K562 (cell line): ENCODE measurements around the gene BIRC5. TPM values are rescaled to one million over a fixed set of nuclear protein-coding genes. Genes with fewer than 3 reads are reported as not detected.
A peak's percentile ranks its signal among the peaks of the same experiment; 100 is the strongest.

Experiments used
- ASH1L ChIP-seq: fragments of 450-650 bp; IDR thresholded peaks from 2 replicates; pipeline ENCODE4 v1.6.1; 2018; ENCODE audit warnings: borderline replicate concordance, mild to moderate bottlenecking, low read depth; ENCODE audit not compliant: partially characterized antibody
- BACH1 ChIP-seq: fragments of 200-800 bp; sonication (Bioruptor generic); IDR thresholded peaks from 2 replicates; pipeline ENCODE4 v1.6.1; 2016; ENCODE audit warnings: missing genetic modification characterization, missing compliant biosample characterization
- BHLHE40 ChIP-seq: IDR thresholded peaks from 2 replicates; pipeline ENCODE4 v1.6.1; 2011; ENCODE audit warnings: low read length, improper control_type of control experiment
- CHD7 ChIP-seq: fragments of 200-600 bp; sonication (generic); IDR thresholded peaks from one replicate; pipeline ENCODE4 v1.6.1; 2012; ENCODE audit warnings: mild to moderate bottlenecking, low read depth, low read length, inconsistent platforms
- CLOCK ChIP-seq: fragments of 250-450 bp; sonication (Bioruptor Pico); IDR thresholded peaks from 2 replicates; pipeline ENCODE4 v1.4.0; 2020; ENCODE audit warnings: mild to moderate bottlenecking, moderate library complexity, borderline replicate concordance
- CREM ChIP-seq: IDR thresholded peaks from 2 replicates; pipeline ENCODE4 v1.6.1; 2014; ENCODE audit warnings: antibody characterized with exemption, low read depth
- POLR2A ChIP-seq: fragments of 450-650 bp; conservative IDR thresholded peaks from 2 replicates; pipeline ENCODE4 v1.6.1; 2016
- RCOR1 ChIP-seq, 2 experiments: IDR thresholded peaks; 2 replicates each; pipeline ENCODE4 v1.6.1; 2012; ENCODE audit warnings: low read depth in 2 of 2, low read length in 2 of 2, borderline replicate concordance in 1 of 2, improper control_type of control experiment in 1 of 2
- ZBTB43 ChIP-seq: sonication (generic); formaldehyde crosslinking; IDR thresholded peaks from 2 replicates; pipeline ENCODE4 v1.8.0; 2023; ENCODE audit warnings: mild to moderate bottlenecking, missing genetic modification reagents
- ZNF143 ChIP-seq: sonication (generic); formaldehyde crosslinking; IDR thresholded peaks from 2 replicates; pipeline ENCODE4 v1.9.0; 2022; ENCODE audit warnings: mild to moderate bottlenecking, missing genetic modification reagents
- ZNF175 ChIP-seq: fragments of 200-800 bp; sonication (Bioruptor generic); IDR thresholded peaks from 2 replicates; pipeline ENCODE4 v1.6.1; 2016; ENCODE audit warnings: low read depth, mild to moderate bottlenecking, missing genetic modification characterization, missing compliant biosample characterization
- ZNF696 ChIP-seq: fragments of 250-450 bp; sonication (Bioruptor Pico); conservative IDR thresholded peaks from 2 replicates; pipeline ENCODE4 v1.4.0; 2020; ENCODE audit warnings: mild to moderate bottlenecking, moderate library complexity
- polyA plus RNA-seq, 8 experiments: library from polyadenylated mRNA; depleted of rRNA in 4 of 8; stranded (reverse) in 5 of 8; unstranded in 3 of 8; fragments of >200 nt; fragmentation: Nextera tagmentation in 2 of 8; fragmentation: Illumina TruSeq in 1 of 8; extraction: Ambion mirVana in 2 of 8; extraction: Trizol in 1 of 8; gene quantifications; 2 replicates each; pipeline versions ENCODE4 v1.2.1 to v1.2.3, GENCODE V29; 2011 to 2014; ENCODE audit warnings: inconsistent platforms in 1 of 8, missing spikeins in 1 of 8
- total RNA-seq, 7 experiments: library from RNA; depleted of rRNA in 6 of 7; stranded (reverse); fragments of >200 nt in 6 of 7; fragmentation: Illumina TruSeq in 2 of 7; extraction: Trizol in 2 of 7; gene quantifications; 2 replicates each; pipeline versions ENCODE4 v1.2.1 to v1.2.3, GENCODE V29; 2011 to 2021; ENCODE audit warnings: low replicate concordance in 1 of 7

Gene BIRC5
- total and polyA plus RNA-seq, 9 of the 15 experiments (the other 6 are each of a cell fraction or from before 2014, with no cell fraction given), result 64.4 to 140 (median 101) TPM

- TF ChIP-seq CHD7 (no peak), ZNF696 (CRISPR knock-in tag) (no peak), BACH1 (no peak; the same call in 1 of the 2 replicates), BHLHE40 (no peak), ZNF143 (CRISPR knock-in tag) (no peak), CREM (no peak; the same call in 1 of the 2 replicates), CLOCK (CRISPR knock-in tag) (no peak), POLR2A (no peak), RCOR1 (IDR thresholded peaks at IDR 0.05; ENCODE audit: borderline replicate concordance in 1 of 2, low read depth in 2 of 2, low read length in 2 of 2) (peak in 1 of 2 experiments; percentile 40; a peak in 1 of 4 replicates), ZBTB43 (CRISPR knock-in tag) (no peak), ZNF175 (0 out of 2 replicates have a peak, but pooled peaks have one; percentile 64), ASH1L (peak; percentile 97)
These were observed 27.4 kb downstream of the BIRC5 start (continued) for GRCh38 chr17:78241277-78242023.
